A549 treated with RU486 at 1 μM for 4 hours (cell line): Measurements from ENCODE around the gene ZNF799. TPM values are rescaled to one million over a fixed set of nuclear protein-coding genes. Genes with fewer than 3 reads are reported as not detected.

Experiments
- total RNA-seq: library from RNA; stranded (reverse); fragments of 200-300 nt; extraction: Qiagen RNA extraction; gene quantifications from 5 replicates; pipeline ENCODE4 v1.2.3, GENCODE V29; 2022; ENCODE audit warnings: low read depth

ZNF799 gene
- 1.2 to 2.2 TPM (median 1.5 TPM) in 5 replicates for total RNA-seq

DNA sequence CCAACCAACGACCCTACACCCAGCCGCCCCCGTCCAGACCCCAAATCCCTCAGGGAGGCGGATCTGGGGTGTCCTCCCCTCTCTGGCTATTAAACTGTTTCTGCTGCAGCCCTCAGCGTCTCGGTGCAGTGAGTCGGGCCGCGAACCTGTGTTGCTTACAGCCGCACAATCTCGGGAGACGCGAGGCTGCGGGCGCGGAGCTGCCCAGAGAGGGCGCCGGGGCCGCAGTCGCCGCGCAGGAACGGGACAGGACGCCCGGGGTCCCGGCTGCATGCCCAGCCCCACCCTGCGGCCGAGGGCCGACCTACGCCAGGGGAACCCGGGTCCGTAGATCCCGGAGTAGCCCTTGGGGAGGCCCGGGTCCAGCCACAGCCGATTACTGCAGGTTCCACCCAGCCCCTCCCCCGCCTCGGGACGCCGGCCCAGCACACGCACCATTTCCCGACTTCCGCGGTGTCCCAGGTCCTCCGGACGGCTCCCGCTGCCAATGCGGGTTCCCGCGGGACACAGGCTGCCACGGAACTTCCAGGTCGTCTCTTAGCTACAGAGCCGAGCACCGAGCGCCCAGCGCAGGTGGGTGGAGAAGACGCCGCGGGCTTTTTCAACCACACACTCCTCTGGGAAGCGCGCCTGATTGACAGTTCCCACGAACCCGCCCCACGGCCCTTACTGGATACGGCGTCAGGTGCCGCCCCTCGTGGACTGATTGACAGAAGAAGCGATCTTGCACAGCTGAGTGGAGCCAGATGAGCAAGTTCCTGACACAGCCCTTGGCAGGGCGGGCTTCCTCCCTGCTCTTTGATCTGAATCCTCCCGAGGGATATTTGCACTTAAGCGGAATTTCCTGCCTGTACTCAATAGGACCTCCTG lies at the start of gene ZNF799:
TSS of gene ZNF799 (minus strand) at position 639 of the 870 bp plus-strand sequence. CDS start at position 438, 201 bp downstream.

DNA sequence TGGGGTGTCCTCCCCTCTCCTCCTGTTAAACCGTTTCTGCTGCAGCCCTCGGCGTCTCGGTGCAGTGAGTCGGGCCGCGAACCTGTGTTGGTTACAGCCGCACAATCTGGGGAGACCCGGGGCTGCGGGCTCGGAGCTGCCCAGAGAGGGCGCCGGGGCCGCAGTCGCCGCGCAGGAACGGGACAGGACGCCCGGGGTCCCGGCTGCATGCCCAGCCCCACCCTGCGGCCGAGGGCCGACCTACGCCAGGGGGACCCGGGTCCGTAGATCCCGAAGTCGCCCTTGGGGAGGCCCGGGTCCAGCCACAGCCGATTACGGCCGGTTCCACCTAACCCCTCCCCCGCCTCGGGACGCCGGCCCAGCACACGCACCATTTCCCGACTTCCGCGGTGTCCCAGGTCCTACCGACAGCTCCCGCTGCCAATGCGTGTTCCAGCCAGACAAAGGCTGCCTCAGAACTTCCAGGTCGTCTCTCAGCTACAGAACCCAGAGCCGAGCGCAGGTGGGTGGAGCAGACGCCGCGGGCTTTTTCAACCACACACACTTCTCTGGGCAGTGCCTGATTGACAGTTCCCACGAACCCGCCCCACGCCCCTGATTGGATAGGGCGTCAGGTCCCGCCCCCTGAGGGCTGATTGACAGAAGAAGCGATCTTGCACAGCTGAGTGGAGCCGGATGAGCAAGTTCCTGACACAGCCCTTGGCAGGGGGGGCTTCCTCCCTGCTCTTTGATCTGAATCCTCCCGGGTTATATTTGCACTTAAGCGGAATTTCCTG lies 39.7 kb upstream of the ZNF799 start, which contains the start of gene ZNF443:
TSS of gene ZNF443 (minus strand) at position 481 of the 776 bp plus-strand sequence. CDS start at position 374, 107 bp downstream.

DNA sequence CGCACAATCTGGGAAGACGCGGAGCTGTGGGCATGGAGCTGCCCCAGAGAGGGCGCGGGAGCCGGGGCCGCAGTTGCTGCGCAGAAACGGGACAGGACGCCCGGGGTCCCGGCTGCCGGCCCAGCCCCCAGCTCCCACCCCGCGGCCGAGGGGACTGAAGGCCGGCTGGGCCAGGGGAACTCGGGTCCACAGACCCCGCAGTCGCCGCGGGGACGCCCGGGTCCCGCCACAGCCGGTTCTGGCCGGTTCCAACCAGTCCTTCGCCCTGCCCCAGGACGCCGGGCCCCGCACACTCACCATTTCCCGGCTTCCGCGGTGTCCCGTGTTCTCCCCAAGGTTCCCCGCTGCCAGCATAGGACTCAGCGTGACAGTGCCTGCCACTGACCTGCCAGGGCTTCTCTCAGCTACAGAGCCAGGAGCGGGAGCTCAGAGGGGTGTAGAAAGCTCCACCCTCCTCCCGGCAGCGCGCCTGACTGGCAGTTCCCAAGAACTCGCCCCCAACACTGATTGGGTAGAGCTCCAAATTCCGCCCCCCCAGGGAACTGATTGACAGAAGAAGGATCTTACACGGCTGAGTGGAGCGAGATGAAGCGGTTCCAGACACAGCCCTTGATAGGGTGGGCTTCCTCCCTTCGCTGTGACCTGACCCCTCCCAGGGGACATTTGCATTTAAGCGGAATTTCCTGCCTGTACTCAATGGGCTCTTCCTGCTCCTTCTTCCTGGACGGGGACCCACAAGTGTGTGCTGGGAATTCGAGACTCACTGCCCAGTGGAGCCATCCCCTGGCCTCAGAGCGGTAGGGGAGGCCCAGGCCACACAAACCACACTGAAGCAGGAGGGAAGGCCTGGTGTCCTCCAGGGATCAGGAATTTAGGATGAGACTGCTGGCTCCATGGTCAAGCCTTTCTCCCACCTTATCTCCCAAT lies 35.6 kb downstream of the ZNF799 start, which contains the start of gene ZNF442:
TSS of gene ZNF442 (minus strand) at position 448 of the 927 bp plus-strand sequence. CDS start 2,052 bp downstream, outside the sequence.

Other genes with a start within 250 kb of the ZNF799 start
- gene ZNF625, start 244.5 kb downstream of the ZNF799 start, total RNA-seq = not detected in 5 replicates
- 1.4 to 2.5 TPM (median 1.6 TPM) in 5 replicates for gene ZNF136, start 238.2 kb downstream of the ZNF799 start, total RNA-seq
- 0.64 to 1.0 TPM (median 0.73 TPM) in 5 replicates for gene ZNF44, start 106.4 kb downstream of the ZNF799 start, total RNA-seq
- gene ZNF563, start 67.6 kb downstream of the ZNF799 start, total RNA-seq = not detected in 5 replicates
- gene ZNF442, start 35.6 kb downstream of the ZNF799 start, total RNA-seq = not detected in 5 replicates
- gene ZNF443, start 39.8 kb upstream of the ZNF799 start, total RNA-seq = 0.76 to 1.5 TPM (median 0.99 TPM) in 5 replicates
- 0.05 TPM in 1 of 5 replicates, not detected in the others for gene ZNF709, start 83.5 kb upstream of the ZNF799 start, total RNA-seq
- 0.95 to 2.9 TPM (median 2.1 TPM) in 5 replicates for gene ZNF564, start 150.2 kb upstream of the ZNF799 start, total RNA-seq
- gene ZNF490, start 209.5 kb upstream of the ZNF799 start, total RNA-seq = 0.45 to 0.81 TPM (median 0.66 TPM) in 5 replicates
- 4.3 to 6.2 TPM (median 5.3 TPM) in 5 replicates for gene ZNF791, start 209.6 kb upstream of the ZNF799 start, total RNA-seq